GM21529 (cell line): ENCODE measurements around the gene MAP4K3.
A peak's percentile ranks its signal among the peaks of the same experiment; 100 is the strongest.
"Not testable (repeated sequence)": the region's sequence is repeated elsewhere in the genome, so short reads cannot be mapped to it uniquely, and the experiment has no call there.

Experiments
- ATAC-seq: cut with Tn5 transposase; IDR thresholded peaks from one replicate; pipeline ENCODE4 v1.9.1; 2021; ENCODE audit not compliant: unreplicated experiment

MAP4K3 gene

DNA sequence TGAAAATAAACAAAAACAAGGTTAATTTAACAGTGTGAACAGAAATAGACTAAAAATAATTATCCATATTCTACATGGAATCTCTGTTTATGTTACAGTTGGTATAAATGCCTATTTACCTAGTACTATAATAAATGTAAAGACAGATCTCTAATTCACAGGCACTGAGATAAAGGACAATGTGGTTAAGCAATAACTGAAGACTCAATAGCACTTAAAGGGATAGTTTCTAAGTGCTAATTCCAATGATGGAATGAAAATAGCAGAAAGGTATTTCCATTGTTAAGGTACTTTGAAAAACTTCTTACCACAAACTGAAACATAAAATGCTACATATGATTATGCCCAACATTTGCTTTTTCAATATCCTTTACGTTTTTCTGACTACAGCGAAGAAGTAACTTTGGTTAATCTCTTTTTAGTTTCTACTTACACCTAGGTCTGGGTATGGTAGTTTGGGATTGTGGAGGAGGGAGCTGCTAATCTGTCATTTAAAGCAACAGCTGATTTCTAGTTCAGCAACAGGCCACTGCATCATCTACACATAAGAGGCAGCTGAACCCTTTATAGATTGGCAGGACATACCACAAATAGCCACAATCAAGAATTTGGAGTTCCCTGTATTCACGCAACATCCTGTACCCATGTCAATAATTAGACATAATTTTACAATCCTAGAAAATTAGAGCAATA, 27.2 kb downstream of the MAP4K3 start:
- ATAC-seq = no peak

DNA sequence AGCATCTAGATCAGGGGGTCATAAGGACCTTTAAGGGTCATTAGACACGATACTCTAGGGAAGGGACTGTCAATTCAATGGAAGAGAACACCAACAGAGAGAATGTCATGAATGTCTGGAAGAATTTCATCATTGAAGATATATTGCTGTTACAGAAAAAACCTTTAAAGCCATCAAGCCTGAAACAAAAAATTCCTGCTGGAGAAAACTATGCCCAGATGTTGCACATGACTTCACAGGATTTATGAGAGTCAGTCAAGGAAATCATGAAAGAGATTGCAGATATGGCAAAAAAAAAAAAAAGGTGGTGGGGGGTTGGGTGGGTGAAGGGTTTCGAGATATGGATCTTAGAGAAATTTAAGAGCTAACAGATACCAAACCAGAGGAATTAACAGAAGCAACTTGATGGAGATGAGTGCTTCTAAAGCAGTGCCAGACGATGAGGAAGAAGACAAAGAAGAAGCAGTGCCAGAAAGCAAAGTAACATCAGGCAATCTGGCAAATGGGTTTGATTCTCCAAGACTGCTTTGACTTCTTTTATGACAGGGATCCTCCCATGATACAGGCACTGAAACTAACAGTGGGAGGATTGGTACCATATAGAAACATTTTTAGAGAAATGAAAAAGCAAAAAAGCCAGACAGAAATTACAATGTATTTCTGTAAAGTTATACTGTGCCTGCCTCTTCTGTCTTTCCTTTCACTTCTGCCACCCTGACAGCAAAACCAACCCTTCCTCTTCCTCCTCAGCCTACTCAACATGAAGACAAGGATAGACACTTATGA, 28.5 kb downstream of the MAP4K3 start:
- peak; percentile 84 for ATAC-seq

DNA sequence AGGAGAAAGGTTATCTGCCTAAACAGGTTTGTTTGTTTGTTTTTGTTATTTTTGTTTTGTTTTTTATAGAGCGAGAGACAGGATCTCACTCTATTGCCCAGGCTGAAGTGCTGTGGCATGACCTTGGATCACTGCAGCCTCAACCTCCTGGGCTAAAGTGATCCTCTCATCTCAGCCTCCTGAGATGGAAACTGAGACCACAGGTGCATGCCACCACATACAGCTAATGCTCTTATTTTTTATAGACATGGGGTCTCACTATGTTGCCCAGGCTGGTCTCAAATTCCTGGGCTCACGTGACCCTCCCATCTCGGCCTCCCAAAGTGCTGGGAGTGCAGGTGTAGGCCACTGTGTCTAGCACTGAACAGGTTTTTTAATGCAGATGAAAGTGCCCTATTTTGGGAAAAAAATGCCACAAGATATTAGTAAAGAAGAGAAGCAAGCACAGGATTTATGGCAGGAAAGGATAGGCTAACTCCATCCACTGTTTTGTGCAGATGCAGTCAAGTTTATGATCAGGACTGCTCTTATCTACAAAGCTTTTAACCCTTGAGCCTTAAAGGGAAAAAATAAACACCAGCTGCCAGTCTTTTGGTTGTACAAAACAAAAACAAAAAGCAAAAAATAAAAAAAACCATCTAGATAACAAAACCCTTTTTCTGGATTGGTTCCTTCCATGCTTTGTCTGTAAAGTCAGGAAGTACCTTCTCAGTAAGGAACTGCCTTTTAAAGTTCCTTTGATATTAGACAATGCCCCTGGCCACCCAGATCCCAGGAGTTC, 29.4 kb downstream of the MAP4K3 start:
- no peak for ATAC-seq

DNA sequence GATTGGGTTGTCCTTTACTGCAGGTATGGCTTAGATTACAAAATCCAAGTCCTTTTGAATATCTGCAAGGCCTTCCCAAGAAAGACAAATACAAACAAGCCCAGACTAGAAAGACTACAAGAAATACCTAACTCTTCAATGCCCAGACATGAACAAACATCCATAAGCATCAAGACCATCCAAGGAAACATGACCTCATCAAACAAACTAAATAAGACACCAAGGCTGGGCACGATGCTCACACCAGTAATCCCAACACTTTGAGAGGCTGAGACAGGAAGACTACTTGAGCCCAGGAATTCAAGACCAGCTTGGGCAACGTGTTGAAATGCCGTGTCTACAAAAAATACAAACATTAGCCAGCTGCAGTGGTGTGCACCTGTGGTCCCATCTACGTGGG, 31.7 kb downstream of the MAP4K3 start:
- no peak for ATAC-seq

DNA sequence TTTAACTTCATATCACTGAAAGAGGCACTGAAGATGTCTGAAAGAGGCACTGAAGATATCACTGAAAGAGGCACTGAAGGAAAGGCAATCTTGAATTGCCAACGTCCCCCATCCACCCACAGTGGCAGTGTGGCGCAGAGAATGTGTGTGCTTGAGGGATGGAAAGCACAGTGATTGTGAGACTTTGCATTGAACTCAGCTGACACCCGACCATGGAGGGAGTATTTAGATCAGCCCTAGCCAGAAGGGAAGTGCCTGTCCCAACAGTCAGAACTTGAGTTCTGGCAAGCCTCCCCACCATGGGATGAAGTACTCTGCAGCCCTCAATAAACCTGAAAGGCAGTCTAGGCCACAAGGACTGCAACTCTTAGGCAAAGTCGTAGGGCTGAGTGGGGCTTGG, 33.8 kb downstream of the MAP4K3 start:
- ATAC-seq = peak; percentile 55

DNA sequence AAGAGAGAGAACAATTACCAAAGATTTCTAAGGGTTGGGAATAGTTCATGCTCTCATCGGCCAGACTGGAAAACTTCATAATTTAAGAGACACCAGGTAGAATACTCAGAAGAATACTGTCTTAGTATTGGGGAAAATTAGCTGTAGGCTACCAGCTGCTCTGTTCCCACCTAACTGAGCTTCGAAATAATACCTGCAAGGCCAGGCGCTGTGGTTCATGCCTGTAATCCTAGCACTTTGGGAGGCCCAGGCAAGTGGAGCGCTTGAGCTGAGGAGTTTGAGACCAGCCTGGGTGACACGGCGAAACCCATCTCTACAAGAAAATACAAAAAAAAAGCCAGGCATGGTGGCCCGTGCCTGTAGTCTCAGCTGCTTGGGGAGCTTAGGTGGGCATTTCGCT, 35.8 kb downstream of the MAP4K3 start:
- ATAC-seq = no peak

DNA sequence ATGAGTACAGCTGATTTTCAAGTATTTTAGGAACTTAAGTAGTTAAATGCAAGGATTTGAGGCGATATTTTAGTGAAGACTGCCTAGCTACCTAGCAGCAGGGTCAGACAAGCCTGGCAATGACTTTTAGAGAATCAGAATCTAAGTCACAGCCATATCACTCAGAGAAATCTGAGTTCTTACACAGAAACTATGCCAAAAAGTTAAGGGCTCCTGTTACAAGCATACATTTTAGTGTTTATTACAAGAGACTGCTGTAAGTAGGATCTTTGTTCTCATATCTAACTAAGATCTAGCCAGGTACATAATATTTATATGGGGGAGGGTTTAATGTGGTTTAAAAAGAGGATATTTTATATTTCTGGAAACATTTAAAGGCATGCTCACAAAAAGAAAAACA, 37.5 kb downstream of the MAP4K3 start:
- no peak for ATAC-seq

DNA sequence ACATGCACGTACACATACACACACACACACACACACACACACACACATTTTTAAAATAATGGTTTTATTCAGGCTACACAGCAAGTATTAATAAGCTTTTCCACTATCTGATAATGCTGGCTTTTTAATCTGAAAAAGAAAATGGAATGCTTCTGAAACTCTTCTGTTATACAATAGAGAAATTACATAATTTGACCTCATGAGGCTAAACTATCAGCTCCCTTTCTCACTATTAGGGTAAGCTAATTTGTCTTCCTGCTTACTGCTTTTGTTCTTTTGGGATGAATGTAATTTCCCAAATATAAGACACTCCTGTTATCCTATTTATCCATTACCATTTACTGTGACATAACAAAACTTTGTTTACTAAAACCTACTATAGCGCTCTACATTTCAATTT, 41.8 kb downstream of the MAP4K3 start:
- ATAC-seq = no peak

DNA sequence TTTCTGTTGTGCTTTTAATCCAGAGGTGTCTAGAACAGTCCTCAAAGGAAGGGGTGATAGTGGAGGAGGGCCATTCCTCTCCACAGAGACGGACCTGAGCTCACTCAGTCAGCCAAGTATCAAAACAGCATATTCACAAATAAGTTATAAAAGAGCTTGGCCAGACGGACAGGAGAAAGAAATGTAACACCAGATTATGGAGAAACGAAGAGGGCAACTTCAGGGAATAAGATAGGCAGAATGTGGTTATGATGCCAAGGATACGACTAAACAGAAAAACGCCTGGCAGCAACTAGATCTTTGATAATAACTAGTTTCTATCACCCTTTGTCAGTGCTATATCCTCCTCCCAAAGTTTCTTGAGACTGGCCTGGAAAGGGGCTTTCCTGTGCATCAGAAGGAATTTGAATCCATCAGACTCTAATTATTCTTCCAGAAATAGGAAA, 42.5 kb downstream of the MAP4K3 start:
- ATAC-seq = no peak

DNA sequence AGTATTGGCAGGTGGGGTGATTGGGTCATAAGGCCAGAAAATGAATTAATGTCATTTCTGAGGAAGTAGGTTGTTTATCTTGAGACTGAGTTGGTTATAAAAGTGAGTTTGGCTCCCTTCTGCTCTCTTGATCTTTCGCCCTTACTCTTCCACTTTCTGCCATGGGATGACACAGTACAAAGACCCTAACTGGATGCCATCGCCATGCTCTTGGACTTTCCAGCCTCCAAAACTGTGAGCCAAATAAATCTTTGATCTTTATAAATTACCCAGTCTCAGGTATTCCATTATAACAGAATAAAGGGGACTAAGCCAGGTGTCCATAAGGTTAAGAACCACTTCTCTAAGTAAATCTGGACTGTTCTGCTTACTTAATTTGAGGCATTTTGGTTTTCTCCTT, 44.4 kb downstream of the MAP4K3 start:
- no peak for ATAC-seq

DNA sequence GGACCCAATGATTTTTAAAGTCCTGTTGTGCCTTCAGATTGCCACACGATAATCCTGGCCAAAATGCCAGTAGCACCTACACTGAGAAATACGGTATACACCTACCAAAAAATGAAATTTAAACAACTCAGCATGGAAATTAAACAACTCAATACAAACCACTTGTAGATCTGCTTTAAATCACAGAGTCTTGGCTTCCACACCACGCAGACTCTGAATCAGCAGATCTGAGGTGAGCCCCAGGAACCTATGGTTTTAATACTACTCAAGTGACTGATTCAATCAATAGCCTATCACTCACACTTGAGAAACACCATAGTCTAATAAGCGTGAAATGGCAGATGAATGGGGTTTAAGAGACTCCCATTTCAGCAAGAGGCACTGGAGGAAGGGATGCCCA, 46.9 kb downstream of the MAP4K3 start:
- no peak for ATAC-seq

DNA sequence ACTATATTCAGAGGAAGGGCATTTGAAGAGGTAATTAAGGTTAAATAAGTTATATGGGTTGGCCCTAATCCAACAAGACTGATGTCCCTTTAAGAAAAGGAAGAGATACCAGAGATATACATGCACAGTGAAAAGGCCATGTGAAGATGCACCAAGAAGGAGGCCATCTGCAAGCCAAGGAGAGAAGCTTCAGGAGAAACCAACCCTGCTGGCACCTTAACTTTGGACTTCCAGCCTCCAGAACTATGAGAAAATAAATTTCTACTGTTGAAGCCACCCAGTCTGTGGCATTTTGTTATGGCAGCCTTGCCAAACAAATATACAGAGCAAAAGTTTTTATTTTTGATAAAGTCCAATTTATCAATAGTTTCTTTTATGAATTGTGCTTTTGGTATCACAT, 51.0 kb downstream of the MAP4K3 start:
- no peak for ATAC-seq

DNA sequence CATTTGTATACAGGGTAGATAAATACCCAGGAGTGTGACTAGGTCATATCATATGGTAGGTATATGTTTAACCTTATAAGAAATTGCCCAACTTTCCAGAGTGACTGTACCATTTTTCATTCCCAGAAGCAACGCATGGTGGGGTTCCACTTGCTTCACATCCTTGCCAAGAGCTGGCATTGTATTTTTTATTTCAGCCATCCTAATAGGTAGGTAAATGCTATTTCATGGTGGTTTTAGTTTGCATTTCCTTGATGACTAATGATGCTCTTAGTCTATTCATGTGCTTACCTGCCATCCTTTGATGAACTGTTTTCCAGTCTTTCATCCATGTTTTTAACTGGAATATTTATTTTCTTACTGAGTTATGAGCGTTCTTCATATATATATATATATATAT, 51.9 kb downstream of the MAP4K3 start:
- ATAC-seq = no peak

DNA sequence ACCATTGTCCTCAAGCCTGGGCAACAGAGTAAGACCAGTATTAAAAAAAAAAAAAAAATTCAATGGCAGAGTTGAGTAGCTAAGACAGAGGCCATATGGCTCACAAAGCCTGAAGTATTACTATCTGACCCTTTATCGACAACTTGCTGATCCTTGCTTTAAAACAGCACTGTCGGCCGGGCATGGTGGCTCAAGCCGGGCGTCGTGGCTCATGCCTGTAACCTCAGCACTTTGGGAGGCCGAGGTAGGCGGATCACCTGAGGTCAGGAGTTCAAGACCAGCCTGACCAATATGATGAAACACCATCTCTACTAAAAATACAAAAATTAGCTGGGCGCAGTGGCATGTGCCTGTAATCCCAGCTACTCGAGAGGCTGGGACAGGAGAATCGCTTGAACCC, 53.0 kb downstream of the MAP4K3 start:
- not testable (repeated sequence) for ATAC-seq

DNA sequence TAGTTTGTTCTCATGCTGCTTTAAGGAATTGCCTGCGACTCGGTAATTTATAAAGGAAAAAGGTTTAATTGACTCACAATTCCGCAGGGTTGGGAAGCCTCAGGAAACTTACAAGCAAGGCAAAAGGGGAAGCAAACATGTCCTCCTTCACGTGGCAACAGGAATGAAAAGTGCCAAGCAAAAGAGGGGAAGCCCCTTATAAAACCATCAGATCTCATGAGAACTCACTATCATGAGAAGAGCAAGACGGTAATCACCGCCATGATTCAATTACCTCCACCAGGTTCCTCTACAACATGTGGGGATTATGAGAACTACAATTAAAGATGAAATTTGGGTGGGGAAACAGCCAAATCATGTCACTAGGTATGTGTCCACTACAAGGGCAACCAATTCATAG, 53.9 kb downstream of the MAP4K3 start:
- ATAC-seq = no peak

DNA sequence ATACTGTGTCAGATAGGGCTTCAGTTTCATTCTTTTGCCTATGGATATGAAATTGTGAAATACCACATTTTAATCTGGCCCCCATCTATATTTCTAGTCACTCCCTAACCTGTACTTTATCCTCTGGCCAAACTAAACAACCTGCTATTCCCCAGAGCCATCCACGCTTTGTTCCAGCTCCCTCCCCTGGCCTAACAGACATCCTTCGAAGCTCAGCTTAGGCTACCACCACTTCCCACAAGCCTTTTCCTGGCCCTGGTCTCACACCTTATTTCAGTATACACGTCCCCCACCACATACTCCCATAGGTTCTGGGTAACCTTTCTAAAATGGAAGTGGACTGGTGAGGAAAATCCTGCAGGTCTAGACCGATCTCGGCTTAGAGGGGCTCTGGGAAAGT, 55.4 kb downstream of the MAP4K3 start:
- no peak for ATAC-seq

DNA sequence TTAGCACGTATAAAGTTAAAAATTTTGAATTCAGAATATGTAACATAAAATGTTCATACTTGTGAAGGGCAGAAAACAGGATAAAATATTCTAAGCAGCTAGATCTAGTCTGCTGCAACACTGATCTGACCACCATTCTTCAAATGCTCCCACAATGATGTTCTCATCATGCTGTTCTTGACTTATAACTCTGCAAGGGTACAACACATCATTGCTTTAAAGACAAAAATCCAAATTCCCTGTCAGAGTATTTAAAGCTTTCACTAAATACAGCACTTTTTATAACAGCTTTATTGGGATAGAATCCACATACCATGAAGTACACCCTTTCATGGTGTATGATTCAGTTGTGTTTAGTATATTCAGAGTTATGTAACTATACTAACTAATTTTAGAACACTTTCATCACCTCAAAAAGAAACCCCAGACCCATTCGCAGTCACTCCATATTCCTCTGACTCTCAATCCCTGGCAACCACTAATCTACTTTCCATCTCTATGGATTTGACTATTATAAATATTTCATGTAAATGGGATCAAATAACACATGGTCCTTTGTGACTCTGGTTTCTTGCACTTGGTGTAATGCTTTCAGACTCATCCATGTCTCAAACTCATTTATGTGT, 56.4 kb downstream of the MAP4K3 start:
- no peak for ATAC-seq

DNA sequence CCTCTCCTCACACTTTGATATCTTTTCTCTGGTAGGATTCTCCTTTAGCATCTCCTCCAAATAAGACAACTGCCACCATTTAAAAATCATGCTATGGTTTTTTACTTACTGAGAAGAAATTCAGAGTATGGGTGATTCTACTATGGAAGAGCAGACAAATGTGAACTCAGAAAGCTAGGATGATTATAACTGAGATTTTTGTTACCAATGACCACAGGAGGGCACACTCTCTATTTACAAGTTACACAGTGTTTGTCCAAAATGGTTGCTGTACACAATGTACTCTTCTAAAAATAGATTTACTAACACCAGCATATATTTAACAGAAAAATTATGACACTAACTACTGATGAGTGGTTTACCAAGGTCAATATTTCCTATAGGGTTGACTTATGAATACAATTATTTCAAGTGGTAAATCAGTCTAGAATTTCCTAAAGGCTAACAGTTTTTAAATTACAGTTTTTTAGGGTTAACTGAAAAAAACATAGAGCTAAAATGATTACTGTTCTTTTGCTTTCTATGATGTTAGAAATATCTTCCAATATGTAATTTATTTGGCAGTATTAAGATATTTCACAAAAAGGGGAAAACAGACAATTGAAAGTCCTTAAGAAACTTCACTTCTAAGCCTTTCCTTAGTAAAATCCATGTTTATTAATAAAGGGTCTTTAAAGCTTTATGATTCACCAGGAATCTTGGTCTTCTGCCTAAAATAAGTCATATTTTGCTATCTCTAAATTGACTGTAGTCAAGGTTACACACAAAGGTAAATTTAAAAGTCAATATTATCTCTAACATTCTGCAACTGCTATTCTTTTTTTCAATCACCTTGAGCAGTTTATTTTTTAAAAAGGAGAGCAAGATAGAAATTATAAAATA, 57.2 kb downstream of the MAP4K3 start:
- ATAC-seq = peak; percentile 71

DNA sequence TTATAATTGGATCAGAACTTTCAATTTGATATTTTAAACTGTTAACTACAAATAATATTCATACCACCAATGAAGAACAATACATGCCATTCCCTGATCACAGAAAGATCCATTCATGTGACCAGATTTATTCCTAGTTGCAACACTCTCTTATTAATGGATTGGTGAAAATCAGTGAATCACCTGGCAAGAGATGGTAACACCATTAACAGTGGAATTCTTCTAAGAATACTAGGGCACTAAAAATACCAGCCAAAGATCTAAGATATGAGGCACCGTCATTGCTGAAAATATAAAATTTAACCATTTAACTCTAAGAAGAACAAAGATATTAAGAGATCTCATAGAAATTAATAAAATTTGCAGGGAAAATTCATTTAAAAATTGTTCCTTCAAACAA, 58.1 kb downstream of the MAP4K3 start:
- ATAC-seq = no peak

DNA sequence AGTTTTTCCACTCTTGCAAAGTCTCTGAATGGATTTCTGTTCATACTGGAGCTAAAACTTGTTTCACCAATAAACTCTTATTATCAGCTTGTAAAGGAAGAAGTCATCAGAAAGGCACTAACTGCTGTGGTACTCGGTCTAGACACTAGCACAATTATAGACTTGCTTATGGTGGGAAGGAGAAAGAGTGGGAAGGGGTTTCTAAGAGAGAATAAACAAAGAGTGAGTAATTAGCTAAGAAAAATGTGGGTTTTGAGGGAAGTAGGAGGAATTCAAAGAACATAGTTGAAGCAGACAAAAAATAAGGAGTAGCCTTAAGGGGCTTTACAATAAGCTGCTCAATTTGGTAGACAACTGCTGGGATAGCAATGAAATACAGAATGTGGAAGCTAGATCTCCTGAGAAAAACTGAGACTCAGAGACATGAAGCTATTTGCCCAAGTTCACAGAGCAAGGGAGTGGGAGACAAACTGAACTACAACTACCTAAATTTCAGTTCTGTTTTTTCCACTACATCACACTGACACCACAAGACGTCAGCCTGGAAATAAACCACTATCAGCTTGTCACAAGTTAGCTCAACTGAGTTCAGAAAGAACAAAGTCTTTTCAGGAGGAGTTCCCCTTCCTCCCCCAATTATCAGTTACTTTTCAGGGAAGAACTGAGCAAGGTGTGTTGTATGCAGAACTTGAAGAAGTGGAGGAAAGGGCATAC, 59.7 kb downstream of the MAP4K3 start:
- ATAC-seq = peak; percentile 91
